ENCODE measurements around the gene DGKH.

GRCh38 chr13:42073683-42074082 is 25.2 kb downstream of the DGKH start:
- TF ChIP-seq TAF1 (IDR thresholded peaks at IDR 0.05; ENCODE audit: low read depth) (no peak), YY1 (IDR thresholded peaks at IDR 0.05; ENCODE audit: low read depth) (no peak), ZBTB7A (IDR thresholded peaks at IDR 0.05; ENCODE audit: low read depth) (no peak), EP300 (IDR thresholded peaks at IDR 0.05; ENCODE audit: borderline replicate concordance) (no peak), FOXM1 (IDR thresholded peaks at IDR 0.05; ENCODE audit: borderline replicate concordance, low read depth) (no peak), CREB1 (IDR thresholded peaks at IDR 0.05; ENCODE audit: low read depth) (no peak), RAD21 (IDR thresholded peaks at IDR 0.05; ENCODE audit: low read depth) (no peak)

Measured in Ishikawa (cell line).